Uterus (tissue), 4 donors: Measurements from ENCODE around the gene RAP1GAP. TPM values are rescaled to one million over a fixed set of nuclear protein-coding genes. Genes with fewer than 3 reads are reported as not detected.

Experiments
- DNase-seq, 2 donors: peaks; one replicate each; pipeline ENCODE4 v3.0.0-alpha.2; 2019 to 2020
- H3K27ac ChIP-seq, 2 donors: fragments of 200-600 bp; sonication (generic); 1 replicate in 1 of 2; 2 replicates in 1 of 2; pipeline ENCODE4 v1.5.1; 2016 to 2018
- H3K27me3 ChIP-seq, 2 donors: fragments of 200-600 bp; sonication (generic); one replicate each; pipeline ENCODE4 v1.5.1; 2018 to 2019; ENCODE audit warnings: control low read depth in 1 of 2
- H3K36me3 ChIP-seq, 2 donors: fragments of 200-600 bp; sonication (generic); one replicate each; pipeline ENCODE4 v1.5.1; 2019; ENCODE audit warnings: control low read depth in 1 of 2
- H3K4me1 ChIP-seq, 2 donors: fragments of 200-600 bp; sonication (generic); one replicate each; pipeline ENCODE4 v1.5.1; 2018 to 2019; ENCODE audit warnings: control low read depth in 1 of 2
- H3K4me3 ChIP-seq, 2 donors: fragments of 200-600 bp; sonication (generic); 1 replicate in 1 of 2; 2 replicates in 1 of 2; pipeline ENCODE4 v1.5.1; 2018 to 2019; ENCODE audit warnings: mild to moderate bottlenecking in 1 of 2
- H3K9me3 ChIP-seq, 2 donors: fragments of 200-600 bp; sonication (generic); one replicate each; pipeline ENCODE4 v1.5.1; 2019; ENCODE audit warnings: control low read depth in 1 of 2
- POLR2A ChIP-seq, 2 donors: fragments of 450-650 bp; IDR thresholded peaks; one replicate each; pipeline ENCODE4 v1.6.1; 2016; ENCODE audit warnings: antibody characterized with exemption in 2 of 2, mild to moderate bottlenecking in 1 of 2, moderate library complexity in 1 of 2
- intact Hi-C: fragments of 100-400 bp; cut with DNase I; formaldehyde crosslinking; loops from one replicate; pipeline ENCODE4 v1.15.1; 2023; ENCODE audit warnings: low total_unique reads
- total RNA-seq, 4 donors: library from RNA; depleted of rRNA in 3 of 4; stranded (reverse); fragments of >200 nt in 3 of 4; gene quantifications; one replicate each; pipeline versions ENCODE4 v1.1.0 to v1.2.4, GENCODE V29; 2014 to 2023
- TF ChIP-seq, protein P1 (sequence below), 4 experiments: fragments of 200-600 bp in 2 of 4; fragments of 450-650 bp in 2 of 4; sonication (generic) in 2 of 4; IDR thresholded peaks; one replicate each; pipeline ENCODE4 v1.5.1; 2016 to 2019; ENCODE audit warnings: antibody characterized with exemption in 4 of 4, mild to moderate bottlenecking in 2 of 4, moderate library complexity in 1 of 4
- donor health status: DM: yes; HTN: yes; CAD: no.

Gene RAP1GAP
- total RNA-seq, 4 donors from 2014 or later = 0.18 to 6.9 TPM; not detected in 2

GRCh38 chr1:21620011-21620410 is 49.1 kb downstream of the RAP1GAP start:
- no peaks in the 10 kb centered on the region for H3K4me1 ChIP-seq
- no peak overlapping the region for H3K27ac ChIP-seq
- no peak for DNase-seq
- intact Hi-C loops = no loop called here
- H3K36me3 ChIP-seq = no peaks in the 10 kb centered on the region
- no peak overlapping the region for H3K4me3 ChIP-seq
- no peaks in the 10 kb centered on the region for H3K9me3 ChIP-seq
- H3K27me3 ChIP-seq = no peaks in the 10 kb centered on the region
- TF ChIP-seq POLR2A (IDR thresholded peaks at IDR 0.05) = no peak
- TF ChIP-seq, protein P1, sequence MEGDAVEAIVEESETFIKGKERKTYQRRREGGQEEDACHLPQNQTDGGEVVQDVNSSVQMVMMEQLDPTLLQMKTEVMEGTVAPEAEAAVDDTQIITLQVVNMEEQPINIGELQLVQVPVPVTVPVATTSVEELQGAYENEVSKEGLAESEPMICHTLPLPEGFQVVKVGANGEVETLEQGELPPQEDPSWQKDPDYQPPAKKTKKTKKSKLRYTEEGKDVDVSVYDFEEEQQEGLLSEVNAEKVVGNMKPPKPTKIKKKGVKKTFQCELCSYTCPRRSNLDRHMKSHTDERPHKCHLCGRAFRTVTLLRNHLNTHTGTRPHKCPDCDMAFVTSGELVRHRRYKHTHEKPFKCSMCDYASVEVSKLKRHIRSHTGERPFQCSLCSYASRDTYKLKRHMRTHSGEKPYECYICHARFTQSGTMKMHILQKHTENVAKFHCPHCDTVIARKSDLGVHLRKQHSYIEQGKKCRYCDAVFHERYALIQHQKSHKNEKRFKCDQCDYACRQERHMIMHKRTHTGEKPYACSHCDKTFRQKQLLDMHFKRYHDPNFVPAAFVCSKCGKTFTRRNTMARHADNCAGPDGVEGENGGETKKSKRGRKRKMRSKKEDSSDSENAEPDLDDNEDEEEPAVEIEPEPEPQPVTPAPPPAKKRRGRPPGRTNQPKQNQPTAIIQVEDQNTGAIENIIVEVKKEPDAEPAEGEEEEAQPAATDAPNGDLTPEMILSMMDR (IDR thresholded peaks at IDR 0.05) = no peak

DNA sequence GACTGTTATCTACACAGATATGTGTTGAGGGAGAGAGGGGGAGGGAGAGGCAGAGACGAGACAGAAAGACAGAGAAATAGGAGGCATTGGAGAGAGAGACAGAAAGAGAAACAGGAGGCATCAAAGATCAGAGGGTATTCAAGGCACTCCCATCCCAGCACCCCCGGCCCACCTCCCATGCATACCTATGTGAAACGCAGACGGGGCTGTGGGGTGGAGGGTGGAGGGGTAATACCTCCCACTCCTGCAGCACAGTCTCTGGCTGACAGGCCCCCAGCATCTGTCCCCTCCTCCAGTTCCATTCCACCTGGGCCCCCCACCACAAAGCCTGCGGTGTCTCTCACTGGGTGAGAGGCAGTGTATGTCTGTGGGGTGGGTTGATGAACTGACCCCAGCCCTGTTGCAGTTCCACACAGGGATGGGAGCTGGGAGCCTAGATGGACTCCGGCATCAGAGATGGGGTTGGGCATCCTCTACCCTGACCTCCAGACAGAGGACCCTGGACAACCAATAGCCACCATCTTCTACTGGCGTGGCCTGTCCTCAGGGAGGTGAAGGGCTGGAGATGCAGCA is 49.7 kb downstream of the RAP1GAP start:
- Histone ChIP-seq H3K9me3 (no peaks in the 10 kb centered on the region), H3K27ac (no peak overlapping the region), H3K36me3 (no peaks in the 10 kb centered on the region), H3K27me3 (no peaks in the 10 kb centered on the region), H3K4me1 (no peaks in the 10 kb centered on the region), H3K4me3 (no peak overlapping the region)
- TF ChIP-seq, protein P1 (IDR thresholded peaks at IDR 0.05) = no peak
- TF ChIP-seq POLR2A (IDR thresholded peaks at IDR 0.05) = no peak
- DNase-seq = no peak
- intact Hi-C loops = no loop called here

DNA sequence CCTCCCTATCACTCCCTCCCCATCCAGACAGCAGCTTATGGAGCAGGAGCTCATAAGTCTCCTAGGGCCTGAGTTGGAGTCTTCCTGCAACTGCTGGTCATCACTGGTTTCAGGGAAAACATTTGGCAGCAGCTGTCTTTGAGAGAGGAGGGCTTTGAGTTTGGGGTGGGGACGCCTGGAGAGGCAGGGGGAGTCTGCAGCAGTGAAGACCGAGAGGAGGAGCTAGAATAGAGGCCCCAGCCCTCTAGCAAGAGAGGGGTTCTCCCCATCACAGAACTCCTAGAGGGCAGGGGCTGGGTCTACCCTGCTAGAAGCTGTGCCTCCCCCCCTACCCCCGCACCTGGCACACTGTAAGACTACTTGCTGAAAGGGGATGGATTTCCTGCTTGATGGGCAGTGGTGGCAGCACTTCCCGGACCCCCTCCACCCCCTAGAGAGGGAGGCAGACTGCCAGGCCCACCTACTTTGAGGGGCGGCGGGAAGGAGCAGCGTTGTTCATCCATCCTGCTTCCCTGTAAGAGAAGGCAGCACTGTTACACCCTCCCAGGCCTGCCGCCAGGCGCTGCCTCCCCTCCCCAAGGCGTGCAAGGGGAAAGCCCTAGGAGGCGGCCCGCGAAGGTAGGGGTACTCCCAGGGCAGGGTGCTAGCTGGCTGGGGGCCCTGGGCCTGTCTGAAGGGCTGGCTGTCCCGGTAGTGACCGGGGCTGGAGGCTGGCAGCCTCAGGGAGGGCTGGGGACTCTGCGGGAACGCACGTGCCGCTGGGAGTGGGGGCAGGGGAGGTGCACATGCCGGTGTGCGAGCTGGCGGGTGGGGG is 50.4 kb downstream of the RAP1GAP start:
- Histone ChIP-seq H3K36me3 (no peaks in the 10 kb centered on the region), H3K4me1 (no peaks in the 10 kb centered on the region), H3K9me3 (no peaks in the 10 kb centered on the region), H3K27ac (no peak overlapping the region), H3K4me3 (no peak overlapping the region), H3K27me3 (no peaks in the 10 kb centered on the region)
- TF ChIP-seq POLR2A (IDR thresholded peaks at IDR 0.05) = no peak
- no peak for DNase-seq
- intact Hi-C loops = no loop called here

- TF ChIP-seq, protein P1 (IDR thresholded peaks at IDR 0.05) = no peak
- TF ChIP-seq POLR2A (IDR thresholded peaks at IDR 0.05) = no peak
- H3K27ac ChIP-seq = no peak overlapping the region
- intact Hi-C loops = no loop called here
Observed at GRCh38 chr1:21618059-21618458, 51.1 kb downstream of the RAP1GAP start.

DNA sequence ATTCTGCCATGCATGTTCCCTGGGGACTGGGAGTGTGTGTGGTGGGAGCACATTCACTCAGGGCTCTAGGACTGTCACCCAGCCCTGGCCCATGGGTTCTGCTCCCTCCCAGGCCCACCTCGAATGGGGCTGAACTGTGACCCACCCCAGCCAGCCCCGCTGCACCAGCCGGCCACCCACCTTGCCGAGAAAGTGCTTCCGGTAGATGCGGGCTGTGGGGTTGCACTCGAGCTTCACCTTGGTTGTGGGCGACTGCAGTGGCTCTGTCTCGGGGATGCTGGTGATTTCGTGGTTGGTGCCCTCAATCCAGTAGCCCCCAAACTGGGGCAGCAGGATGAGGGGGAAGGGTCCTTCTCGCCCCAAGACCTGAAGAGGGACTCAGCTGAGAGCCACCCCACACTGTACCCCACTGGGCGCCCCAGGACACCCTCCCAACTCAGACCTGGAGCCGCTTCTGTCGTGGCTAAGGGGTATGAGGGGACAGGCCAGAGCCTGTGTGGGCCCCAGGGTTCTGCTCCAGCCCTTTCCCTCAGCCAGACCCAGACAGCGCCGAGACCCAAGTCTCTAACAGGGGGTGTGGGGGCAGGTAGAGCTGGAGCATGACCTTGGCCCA is 51.9 kb downstream of the RAP1GAP start:
- H3K27ac ChIP-seq = no peak overlapping the region
- TF ChIP-seq POLR2A (IDR thresholded peaks at IDR 0.05) = no peak
- TF ChIP-seq, protein P1 (IDR thresholded peaks at IDR 0.05) = no peak
- DNase-seq = no peak
- intact Hi-C loops = no loop called here
- no peaks in the 10 kb centered on the region for H3K36me3 ChIP-seq
- no peaks in the 10 kb centered on the region for H3K27me3 ChIP-seq
- H3K4me1 ChIP-seq = no peaks in the 10 kb centered on the region
- no peak overlapping the region for H3K4me3 ChIP-seq
- H3K9me3 ChIP-seq = no peaks in the 10 kb centered on the region

More at GRCh38 chr1:21618059-21618458, 51.1 kb downstream of the RAP1GAP start:
- H3K4me3 ChIP-seq = no peak overlapping the region
- no peaks in the 10 kb centered on the region for H3K4me1 ChIP-seq
- H3K36me3 ChIP-seq = no peaks in the 10 kb centered on the region
- H3K9me3 ChIP-seq = no peaks in the 10 kb centered on the region
- no peak for DNase-seq
- no peaks in the 10 kb centered on the region for H3K27me3 ChIP-seq
